Measurements from ENCODE around the gene TBX20. TPM values are rescaled to one million over a fixed set of nuclear protein-coding genes. Genes with fewer than 3 reads are reported as not detected.

TBX20 gene, protein sequence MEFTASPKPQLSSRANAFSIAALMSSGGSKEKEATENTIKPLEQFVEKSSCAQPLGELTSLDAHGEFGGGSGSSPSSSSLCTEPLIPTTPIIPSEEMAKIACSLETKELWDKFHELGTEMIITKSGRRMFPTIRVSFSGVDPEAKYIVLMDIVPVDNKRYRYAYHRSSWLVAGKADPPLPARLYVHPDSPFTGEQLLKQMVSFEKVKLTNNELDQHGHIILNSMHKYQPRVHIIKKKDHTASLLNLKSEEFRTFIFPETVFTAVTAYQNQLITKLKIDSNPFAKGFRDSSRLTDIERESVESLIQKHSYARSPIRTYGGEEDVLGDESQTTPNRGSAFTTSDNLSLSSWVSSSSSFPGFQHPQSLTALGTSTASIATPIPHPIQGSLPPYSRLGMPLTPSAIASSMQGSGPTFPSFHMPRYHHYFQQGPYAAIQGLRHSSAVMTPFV
- total RNA-seq: 8.3 and 10.1 TPM in 2 replicates

DNA sequence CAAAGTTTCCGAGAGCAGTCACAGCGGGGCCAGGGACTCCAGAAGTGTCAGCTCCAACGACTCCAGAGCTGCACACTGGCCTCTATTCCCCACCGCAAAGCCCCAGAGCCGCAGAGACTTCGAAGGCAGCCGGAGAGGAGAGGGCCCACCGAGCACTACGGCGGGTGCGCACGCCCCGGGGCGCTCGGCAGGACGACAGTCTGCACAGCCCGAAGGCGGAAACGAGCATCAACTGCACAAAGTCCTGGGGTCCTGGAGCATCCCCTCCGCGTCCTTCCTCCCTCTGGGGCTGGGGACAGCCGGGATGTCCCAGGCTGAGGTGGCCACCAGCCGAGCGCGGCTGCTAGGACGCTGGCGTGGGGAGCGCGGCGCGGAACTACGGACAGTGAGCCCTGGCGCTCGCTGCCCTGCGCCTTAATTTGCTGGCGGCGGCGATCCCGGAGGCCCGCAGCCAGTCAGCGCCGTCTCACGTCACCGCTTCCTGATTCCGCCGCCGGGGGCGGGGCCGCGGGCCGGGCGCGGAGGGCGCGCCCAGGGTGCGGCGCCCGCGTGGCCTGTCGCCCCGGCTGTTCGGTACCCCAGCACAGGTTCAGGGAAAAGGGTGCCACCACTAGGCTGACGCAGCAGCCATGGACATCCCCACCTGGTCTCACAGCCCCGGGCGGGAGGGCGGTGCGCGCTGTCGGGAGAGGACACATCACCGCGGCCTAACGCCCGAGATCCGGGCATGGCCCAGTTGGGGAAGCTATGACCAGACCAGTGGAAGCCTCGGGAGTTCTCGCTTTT, at the start of gene TBX20:
TBX20 (minus strand) TSS at position 391 of the 786 bp plus-strand sequence. CDS start 480 bp downstream, outside the sequence.

Other genes with a start within 250 kb of the TBX20 start
- 36.1 and 40.1 TPM in 2 replicates for gene DPY19L1, start 216.6 kb downstream of the TBX20 start, total RNA-seq

Measured in hair follicle dermal papilla cell (primary cell).